ENCODE results near the gene IGFBP1.

The IGFBP1 gene

GRCh38 chr7:45892407-45893035, 4.2 kb downstream of the IGFBP1 start:
- H3K27ac ChIP-seq, result no peak overlapping the region
- TF ChIP-seq ZFX (IDR thresholded peaks at IDR 0.05) (no peak), CTCF (conservative IDR thresholded peaks at IDR 0.05) (no peak)

DNA sequence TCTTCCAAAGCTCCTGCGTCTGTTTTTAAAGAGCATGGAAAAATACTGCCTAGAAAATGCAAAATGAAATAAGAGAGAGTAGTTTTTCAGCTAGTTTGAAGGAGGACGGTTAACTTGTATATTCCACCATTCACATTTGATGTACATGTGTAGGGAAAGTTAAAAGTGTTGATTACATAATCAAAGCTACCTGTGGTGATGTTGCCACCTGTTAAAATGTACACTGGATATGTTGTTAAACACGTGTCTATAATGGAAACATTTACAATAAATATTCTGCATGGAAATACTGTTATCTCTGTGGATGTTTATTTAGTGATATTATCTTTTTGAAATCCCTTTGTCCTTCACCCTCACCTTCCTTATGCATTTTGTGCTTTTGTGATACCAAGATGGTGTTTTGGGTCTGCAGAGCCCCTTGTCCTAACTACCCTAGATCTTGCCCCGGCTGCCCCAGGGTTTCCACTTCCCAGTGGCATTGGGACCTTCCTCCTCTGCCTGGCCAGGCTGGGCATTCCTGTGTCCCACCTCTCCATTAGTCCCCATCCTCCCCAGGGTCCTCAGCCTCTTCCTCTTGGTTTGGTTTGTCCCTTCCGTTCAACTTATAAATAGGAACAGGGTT, 5.2 kb downstream of the IGFBP1 start:
- H3K27ac ChIP-seq, result no peak overlapping the region
- TF ChIP-seq CTCF (conservative IDR thresholded peaks at IDR 0.05), result no peak
- no peak for TF ChIP-seq ZFX (IDR thresholded peaks at IDR 0.05)

DNA sequence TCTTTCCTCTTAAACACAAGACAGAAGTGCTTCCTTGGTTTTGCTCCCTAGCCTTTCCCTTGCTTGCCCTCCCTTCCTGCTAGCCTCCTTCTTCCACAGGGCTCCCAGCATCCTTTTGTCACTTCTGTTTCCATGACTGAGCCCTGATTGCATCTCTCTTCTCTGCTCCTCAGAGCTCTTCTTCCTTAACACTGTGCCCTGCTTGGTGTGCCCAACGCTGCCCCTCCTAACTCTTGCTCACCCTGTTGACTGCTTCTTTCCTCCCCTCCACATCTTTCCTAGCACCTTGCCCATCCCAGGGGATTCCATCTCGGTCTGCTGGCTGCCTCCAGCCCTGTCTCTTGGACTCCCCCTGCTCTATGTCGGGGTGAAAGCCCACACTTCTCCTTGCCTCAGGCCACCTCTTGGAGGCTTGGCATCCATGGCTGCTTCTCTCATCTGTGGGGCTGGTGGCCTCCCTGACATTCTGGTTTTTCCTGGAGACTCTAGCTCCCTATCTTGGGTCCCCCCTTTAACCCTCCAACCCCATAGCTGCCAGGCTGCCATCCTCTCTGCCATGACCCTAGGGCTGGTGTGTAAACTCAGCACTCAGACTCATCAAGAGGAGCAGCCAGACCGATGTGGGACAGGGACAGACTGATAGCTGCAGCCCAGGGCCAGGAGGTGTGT, 5.8 kb downstream of the IGFBP1 start:
- no peak overlapping the region for H3K27ac ChIP-seq
- no peak for TF ChIP-seq ZFX (IDR thresholded peaks at IDR 0.05)
- no peak for TF ChIP-seq CTCF (conservative IDR thresholded peaks at IDR 0.05)

DNA sequence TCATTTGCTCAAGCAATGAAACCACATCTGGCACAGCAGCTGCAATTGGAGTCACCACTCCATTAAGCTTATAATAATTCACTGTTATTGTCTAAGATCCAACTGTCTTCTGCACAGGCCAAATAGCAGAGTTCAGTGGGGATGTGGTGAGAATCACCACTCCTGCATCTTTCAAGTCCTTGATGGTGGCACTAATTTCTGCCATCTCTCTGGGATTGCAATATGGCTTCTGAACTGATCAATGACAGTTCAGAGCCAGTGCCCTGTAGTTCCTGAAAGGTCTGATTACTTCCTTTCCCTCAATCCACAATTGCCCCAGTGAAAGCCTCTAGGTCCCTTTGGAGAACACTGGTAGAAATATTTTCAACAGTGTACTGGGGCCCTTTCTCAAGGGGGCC, 6.4 kb downstream of the IGFBP1 start:
- no peak for TF ChIP-seq CTCF (conservative IDR thresholded peaks at IDR 0.05)
- TF ChIP-seq ZFX (IDR thresholded peaks at IDR 0.05), result no peak
- no peak overlapping the region for H3K27ac ChIP-seq

- TF ChIP-seq CTCF (conservative IDR thresholded peaks at IDR 0.05) (no peak), ZFX (IDR thresholded peaks at IDR 0.05) (no peak)
- H3K27ac ChIP-seq, result no peak overlapping the region
Observed at GRCh38 chr7:45897042-45897690, 8.9 kb downstream of the IGFBP1 start.

DNA sequence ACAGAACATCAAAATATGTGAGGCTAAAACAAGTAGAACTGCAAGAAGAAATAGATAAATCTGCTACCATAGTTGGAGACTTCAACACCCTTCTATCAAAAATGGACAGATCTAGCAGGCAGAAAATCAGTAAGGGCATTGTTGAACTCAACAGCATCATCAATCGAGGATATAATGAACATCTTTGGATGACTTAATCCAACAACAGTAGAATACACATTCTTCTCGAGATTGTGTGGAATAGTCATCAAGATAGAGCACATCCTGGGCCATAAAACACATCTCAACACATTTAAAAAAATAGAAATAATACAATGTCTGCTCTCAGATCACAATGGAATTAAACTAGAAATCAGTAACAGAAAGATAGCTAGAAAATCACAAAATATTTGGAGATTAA, 9.9 kb downstream of the IGFBP1 start:
- TF ChIP-seq CTCF (conservative IDR thresholded peaks at IDR 0.05), result no peak
- TF ChIP-seq ZFX (IDR thresholded peaks at IDR 0.05), result no peak
- H3K27ac ChIP-seq, result no peak overlapping the region

DNA sequence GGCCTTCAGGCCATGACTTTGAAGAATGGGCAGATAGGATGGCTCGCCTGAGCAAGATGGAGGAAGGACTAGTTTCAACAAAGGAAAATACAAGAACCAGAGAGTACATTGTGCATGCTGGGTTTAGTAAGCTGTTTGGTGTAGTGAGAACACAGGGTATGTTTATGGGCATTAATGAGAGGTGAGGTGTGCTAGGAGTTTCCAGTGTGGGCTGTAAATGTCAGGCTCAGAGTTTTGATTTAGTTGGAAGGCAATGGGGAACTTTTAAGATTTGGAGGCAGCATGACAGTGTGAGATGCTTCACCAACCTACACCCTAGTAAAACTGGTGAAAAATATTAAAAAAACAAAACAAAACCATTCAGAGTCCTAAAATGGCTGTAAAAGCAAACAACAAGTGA, 13.3 kb downstream of the IGFBP1 start:
- TF ChIP-seq ZFX (IDR thresholded peaks at IDR 0.05) (no peak), CTCF (conservative IDR thresholded peaks at IDR 0.05) (no peak)
- H3K27ac ChIP-seq, result no peak overlapping the region

Measured in C4-2B (cell line).